Naive thymus-derived CD8-positive, alpha-beta T cell (primary cell): Measurements from ENCODE around the gene TMEM201. TPM values are rescaled to one million over a fixed set of nuclear protein-coding genes. Genes with fewer than 3 reads are reported as not detected.

Source experiments
- polyA plus RNA-seq, 3 donors: library from polyadenylated mRNA; unstranded; fragments of 300-500 nt; fragmentation: Illumina TruSeq; gene quantifications; one replicate each; pipeline ENCODE4 v1.2.3, GENCODE V29; 2021
- total RNA-seq, 8 experiments: library from RNA in 2 of 8; stranded (reverse) in 2 of 8; gene quantifications; one replicate each; pipeline ENCODE4 v1.2.3 and lab custom pipeline; 2021 to 2026

TMEM201 gene
- total and polyA plus RNA-seq, 5 experiments from 2014 or later = 0.73 to 9.2 (median 2.2) TPM

Other genes starting within 250 kb of the TMEM201 start
- 1 to 10 TPM; 3.2 to 4.3 TPM for gene SLC25A33, start 49.4 kb upstream of the TMEM201 start, total RNA-seq
- gene SLC25A33, start 49.4 kb upstream of the TMEM201 start, polyA plus RNA-seq = 10 to 100 TPM in 1 of 3 donors, 1 to 10 TPM in 2; 8.2 to 10.5 (median 9.2) TPM
- gene PIK3CD, start 62.8 kb downstream of the TMEM201 start, total RNA-seq = 100 to 1,000 TPM; 334 to 343 TPM
- gene PIK3CD, start 62.8 kb downstream of the TMEM201 start, polyA plus RNA-seq = 100 to 1,000 TPM in 1 of 3 donors, 10 to 100 TPM in 2; 56.8 to 166 (median 87.4) TPM
- gene CLSTN1, start 235.1 kb downstream of the TMEM201 start, total RNA-seq = 10 to 100 TPM; 62.9 to 63.1 TPM
- 10 to 100 TPM; 10.7 to 32.3 (median 12.9) TPM for gene CLSTN1, start 235.1 kb downstream of the TMEM201 start, polyA plus RNA-seq